ENCODE data around the gene PTPN6. TPM values are rescaled to one million over a fixed set of nuclear protein-coding genes. Genes with fewer than 3 reads are reported as not detected.

Gene PTPN6
- total and polyA plus RNA-seq, 10 of the 15 experiments (the other 5 are each of a cell fraction or from before 2014, with no cell fraction given): 229 to 457 (median 370) TPM

DNA sequence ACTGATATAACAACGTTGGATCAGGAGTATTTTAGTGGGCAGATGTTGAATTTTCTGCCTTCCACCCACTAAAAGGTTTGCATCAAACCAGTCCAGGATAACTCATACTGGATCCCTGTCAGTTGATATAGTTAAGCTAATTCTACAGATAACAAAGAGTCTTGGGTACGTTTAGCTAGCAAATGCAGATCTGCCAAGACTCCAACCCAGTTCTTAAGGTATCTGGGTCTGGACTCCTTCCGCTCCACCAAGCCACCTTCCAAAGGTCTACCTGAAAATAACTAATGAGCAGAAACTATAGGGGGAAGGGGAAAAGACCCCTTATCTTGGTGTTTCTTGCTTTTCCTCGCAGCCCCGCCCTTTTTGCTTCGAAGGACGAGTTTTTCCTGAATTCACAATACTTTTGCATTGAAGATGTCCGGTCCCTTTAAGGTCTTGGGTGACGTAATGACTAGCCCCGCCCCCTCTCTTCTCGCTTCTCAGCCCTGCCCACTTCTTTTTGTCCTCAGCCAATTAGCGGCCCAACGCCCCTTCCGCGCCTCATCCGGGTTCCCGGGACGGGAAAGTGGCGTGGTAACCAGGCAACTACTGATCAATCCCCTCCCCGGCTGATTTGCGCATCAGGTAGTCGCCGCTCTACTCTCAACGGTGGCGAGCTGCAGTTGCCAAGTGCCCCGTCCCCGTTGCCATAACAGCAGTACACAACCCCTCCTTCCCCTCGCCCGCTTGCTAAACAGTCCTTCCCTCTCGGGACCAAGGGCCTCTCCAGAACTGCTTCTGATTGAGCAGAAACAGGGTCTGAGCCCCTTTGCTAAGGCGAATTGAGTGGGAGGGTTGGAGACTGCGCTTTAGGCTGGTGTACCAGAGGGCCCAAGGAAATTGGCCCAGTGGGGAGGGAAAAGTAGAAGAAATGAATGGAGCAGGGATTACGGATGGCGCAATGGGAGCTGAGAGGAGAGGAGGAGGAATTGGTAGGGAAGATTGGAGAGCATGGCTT lies 46.6 kb upstream of the PTPN6 start, which contains the start of gene LRRC23:
LRRC23 (plus strand) TSS at position 543 of the 997 bp plus-strand sequence. CDS start 812 bp downstream, outside the sequence.
- Histone ChIP-seq H3K27ac (ENCODE audit: control insufficient read depth, insufficient read depth) (no peak within 1 kb of the TSS), H3K36me3 (ENCODE audit: control insufficient read depth in 2 of 2, insufficient read depth in 2 of 2, low read length in 1 of 2) (no peaks in the 10 kb centered on the region), H3K4me2 (ENCODE audit: control insufficient read depth, insufficient read depth) (peak within 1 kb of the TSS; percentile 83), H4K20me1 (ENCODE audit: control insufficient read depth, insufficient read depth) (no peaks in the 10 kb centered on the region), H3K4me3 (peak within 1 kb of the TSS; percentile 93), H3K9me3 (replicated peaks; ENCODE audit: control insufficient read depth, insufficient read depth, low read length) (no peaks in the 10 kb centered on the region), H3K4me1 (ENCODE audit: control insufficient read depth, insufficient read depth, low read length) (peaks cover 7% of the 10 kb centered on the region; the same call in 1 of the 2 replicates), H3K27me3 (replicated peaks in 1 of 2; ENCODE audit: control insufficient read depth in 2 of 2, insufficient read depth in 2 of 2, low read length in 1 of 2) (no peaks in the 10 kb centered on the region), H3K79me2 (ENCODE audit: control insufficient read depth, insufficient read depth, low read length) (no peaks in the 10 kb centered on the region), H3K9ac (ENCODE audit: control insufficient read depth, insufficient read depth, low read length) (peak within 1 kb of the TSS; percentile 50), H2AFZ (ENCODE audit: control insufficient read depth, low read depth, low read length) (peak within 1 kb of the TSS; percentile 84)
- FAIRE-seq (peak; percentile 100), ATAC-seq (peak; percentile 99), DNase-seq (ENCODE audit: low read depth, low spot score) (peak; percentile 87)
- in situ Hi-C loops (cut with MboI) (no loop called here), intact Hi-C loops (cut with micrococcal nuclease; ENCODE audit: unreplicated experiment) (loop anchor here (1.0 kb wide), 1 partner anchor 13 kb away; no protein-coding TSS in a partner anchor)
- BruUV-seq (replicated peaks): no TSS peak
- ChIA-PET POLR2A (interaction anchor here (0.5 to 4.3 kb wide), 12 partner anchors 10 to 47 kb away, joined by 3 to 18 read pairs (median 4); partner anchors contain the start of genes C12orf57, ENO2, RNU7-1 and SPSB2), CTCF (interaction anchor here (0.7 to 4.5 kb wide), 6 partner anchors 11 to 36 kb away, joined by 3 to 21 read pairs (median 8); partner anchors contain the start of gene SPSB2), RAD21 (ENCODE audit: unreplicated experiment) (interaction anchor here (1.8 kb wide), 1 partner anchor 32 kb away, joined by 7 read pairs; the partner anchor contains the start of gene SPSB2), SMC1A (ENCODE audit: uncharacterized antibody, unreplicated experiment) (interaction anchor here (0.7 kb wide), 1 partner anchor 29 kb away, joined by 3 read pairs; no protein-coding TSS in a partner anchor)
- 11% methylated on average over 34 of the region's 34 CpGs for WGBS (ENCODE audit: insufficient coverage, insufficient replicate concordance, low lambda C conversion rate, missing lambda C conversion rate)
- TF ChIP-seq ZNF274 (IDR thresholded peaks at IDR 0.05; ENCODE audit: insufficient read depth, insufficient read length) (no peak), DPF2 (IDR thresholded peaks at IDR 0.05) (no peak), BRCA1 (IDR thresholded peaks at IDR 0.05; ENCODE audit: low read depth, low read length) (no peak), SIN3A (IDR thresholded peaks at IDR 0.05; ENCODE audit: low read depth, low read length) (peak; percentile 89), BMI1 (IDR thresholded peaks at IDR 0.05; ENCODE audit: borderline replicate concordance) (peak; percentile 92), TBL1XR1 (IDR thresholded peaks at IDR 0.05; ENCODE audit: low read depth, low read length) (no peak), TCF7 (IDR thresholded peaks at IDR 0.05; ENCODE audit: borderline replicate concordance) (no peak), CBFB (IDR thresholded peaks at IDR 0.05; ENCODE audit: low read depth) (no peak), HCFC1 (IDR thresholded peaks at IDR 0.05; ENCODE audit: low read length) (no peak)
- TF ChIP-seq, protein P1, sequence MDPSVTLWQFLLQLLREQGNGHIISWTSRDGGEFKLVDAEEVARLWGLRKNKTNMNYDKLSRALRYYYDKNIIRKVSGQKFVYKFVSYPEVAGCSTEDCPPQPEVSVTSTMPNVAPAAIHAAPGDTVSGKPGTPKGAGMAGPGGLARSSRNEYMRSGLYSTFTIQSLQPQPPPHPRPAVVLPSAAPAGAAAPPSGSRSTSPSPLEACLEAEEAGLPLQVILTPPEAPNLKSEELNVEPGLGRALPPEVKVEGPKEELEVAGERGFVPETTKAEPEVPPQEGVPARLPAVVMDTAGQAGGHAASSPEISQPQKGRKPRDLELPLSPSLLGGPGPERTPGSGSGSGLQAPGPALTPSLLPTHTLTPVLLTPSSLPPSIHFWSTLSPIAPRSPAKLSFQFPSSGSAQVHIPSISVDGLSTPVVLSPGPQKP (IDR thresholded peaks at IDR 0.05; ENCODE audit: low read depth, low read length): no peak
- TF ChIP-seq, protein P2, sequence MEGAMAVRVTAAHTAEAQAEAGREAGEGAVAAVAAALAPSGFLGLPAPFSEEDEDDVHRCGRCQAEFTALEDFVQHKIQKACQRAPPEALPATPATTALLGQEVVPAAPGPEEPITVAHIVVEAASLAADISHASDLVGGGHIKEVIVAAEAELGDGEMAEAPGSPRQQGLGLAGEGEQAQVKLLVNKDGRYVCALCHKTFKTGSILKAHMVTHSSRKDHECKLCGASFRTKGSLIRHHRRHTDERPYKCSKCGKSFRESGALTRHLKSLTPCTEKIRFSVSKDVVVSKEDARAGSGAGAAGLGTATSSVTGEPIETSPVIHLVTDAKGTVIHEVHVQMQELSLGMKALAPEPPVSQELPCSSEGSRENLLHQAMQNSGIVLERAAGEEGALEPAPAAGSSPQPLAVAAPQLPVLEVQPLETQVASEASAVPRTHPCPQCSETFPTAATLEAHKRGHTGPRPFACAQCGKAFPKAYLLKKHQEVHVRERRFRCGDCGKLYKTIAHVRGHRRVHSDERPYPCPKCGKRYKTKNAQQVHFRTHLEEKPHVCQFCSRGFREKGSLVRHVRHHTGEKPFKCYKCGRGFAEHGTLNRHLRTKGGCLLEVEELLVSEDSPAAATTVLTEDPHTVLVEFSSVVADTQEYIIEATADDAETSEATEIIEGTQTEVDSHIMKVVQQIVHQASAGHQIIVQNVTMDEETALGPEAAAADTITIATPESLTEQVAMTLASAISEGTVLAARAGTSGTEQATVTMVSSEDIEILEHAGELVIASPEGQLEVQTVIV (IDR thresholded peaks at IDR 0.05; ENCODE audit: borderline replicate concordance, partially characterized antibody): peak; percentile 20
- TF ChIP-seq, protein P3, sequence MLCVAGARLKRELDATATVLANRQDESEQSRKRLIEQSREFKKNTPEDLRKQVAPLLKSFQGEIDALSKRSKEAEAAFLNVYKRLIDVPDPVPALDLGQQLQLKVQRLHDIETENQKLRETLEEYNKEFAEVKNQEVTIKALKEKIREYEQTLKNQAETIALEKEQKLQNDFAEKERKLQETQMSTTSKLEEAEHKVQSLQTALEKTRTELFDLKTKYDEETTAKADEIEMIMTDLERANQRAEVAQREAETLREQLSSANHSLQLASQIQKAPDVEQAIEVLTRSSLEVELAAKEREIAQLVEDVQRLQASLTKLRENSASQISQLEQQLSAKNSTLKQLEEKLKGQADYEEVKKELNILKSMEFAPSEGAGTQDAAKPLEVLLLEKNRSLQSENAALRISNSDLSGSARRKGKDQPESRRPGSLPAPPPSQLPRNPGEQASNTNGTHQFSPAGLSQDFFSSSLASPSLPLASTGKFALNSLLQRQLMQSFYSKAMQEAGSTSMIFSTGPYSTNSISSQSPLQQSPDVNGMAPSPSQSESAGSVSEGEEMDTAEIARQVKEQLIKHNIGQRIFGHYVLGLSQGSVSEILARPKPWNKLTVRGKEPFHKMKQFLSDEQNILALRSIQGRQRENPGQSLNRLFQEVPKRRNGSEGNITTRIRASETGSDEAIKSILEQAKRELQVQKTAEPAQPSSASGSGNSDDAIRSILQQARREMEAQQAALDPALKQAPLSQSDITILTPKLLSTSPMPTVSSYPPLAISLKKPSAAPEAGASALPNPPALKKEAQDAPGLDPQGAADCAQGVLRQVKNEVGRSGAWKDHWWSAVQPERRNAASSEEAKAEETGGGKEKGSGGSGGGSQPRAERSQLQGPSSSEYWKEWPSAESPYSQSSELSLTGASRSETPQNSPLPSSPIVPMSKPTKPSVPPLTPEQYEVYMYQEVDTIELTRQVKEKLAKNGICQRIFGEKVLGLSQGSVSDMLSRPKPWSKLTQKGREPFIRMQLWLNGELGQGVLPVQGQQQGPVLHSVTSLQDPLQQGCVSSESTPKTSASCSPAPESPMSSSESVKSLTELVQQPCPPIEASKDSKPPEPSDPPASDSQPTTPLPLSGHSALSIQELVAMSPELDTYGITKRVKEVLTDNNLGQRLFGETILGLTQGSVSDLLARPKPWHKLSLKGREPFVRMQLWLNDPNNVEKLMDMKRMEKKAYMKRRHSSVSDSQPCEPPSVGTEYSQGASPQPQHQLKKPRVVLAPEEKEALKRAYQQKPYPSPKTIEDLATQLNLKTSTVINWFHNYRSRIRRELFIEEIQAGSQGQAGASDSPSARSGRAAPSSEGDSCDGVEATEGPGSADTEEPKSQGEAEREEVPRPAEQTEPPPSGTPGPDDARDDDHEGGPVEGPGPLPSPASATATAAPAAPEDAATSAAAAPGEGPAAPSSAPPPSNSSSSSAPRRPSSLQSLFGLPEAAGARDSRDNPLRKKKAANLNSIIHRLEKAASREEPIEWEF (IDR thresholded peaks at IDR 0.05; ENCODE audit: insufficient replicate concordance, low read depth, low read length): no peak

Measured in GM12878 (cell line).